Keratinocyte (primary cell): ENCODE measurements around the gene AFF4.

Experiments
- EZH2 ChIP-seq: IDR thresholded peaks from one replicate; pipeline ENCODE4 v1.6.1; 2012; ENCODE audit warnings: inconsistent platforms, mild to moderate bottlenecking, low read length, moderate library complexity
- TF ChIP-seq, protein P1 (sequence below), 3 experiments: IDR thresholded peaks in 1 of 3; conservative IDR thresholded peaks in 1 of 3; optimal IDR thresholded peaks in 1 of 3; 2 replicates in 2 of 3; 3 replicates in 1 of 3; pipeline versions ENCODE3 to v1.5.1; 2011; ENCODE audit warnings: low read length in 3 of 3, mild to moderate bottlenecking in 3 of 3, moderate library complexity in 2 of 3, control low read depth in 1 of 3, inconsistent platforms in 1 of 3; ENCODE audit not compliant: insufficient read depth in 2 of 3; ENCODE audit errors: extremely low read depth in 1 of 3

DNA sequence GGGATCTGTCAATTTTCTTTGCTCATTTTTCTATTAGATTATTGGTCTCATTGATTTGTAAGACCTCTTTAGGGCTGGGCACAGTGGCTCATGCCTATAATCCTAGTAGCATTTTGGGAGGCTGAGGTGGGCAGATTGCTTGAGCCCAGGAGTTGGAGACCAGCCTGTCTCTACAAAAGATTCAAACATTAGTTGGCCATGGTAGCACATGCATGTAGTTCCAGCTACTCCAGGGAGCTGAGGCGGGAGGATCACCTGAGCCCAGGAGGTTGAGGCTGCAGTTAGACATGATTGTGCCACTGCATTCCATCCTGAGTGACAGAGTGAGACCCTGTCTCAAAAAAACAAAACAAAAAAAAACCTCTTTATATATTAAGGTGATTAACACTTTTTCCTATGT lies 126.6 kb downstream of the AFF4 start:
- TF ChIP-seq, protein P1, sequence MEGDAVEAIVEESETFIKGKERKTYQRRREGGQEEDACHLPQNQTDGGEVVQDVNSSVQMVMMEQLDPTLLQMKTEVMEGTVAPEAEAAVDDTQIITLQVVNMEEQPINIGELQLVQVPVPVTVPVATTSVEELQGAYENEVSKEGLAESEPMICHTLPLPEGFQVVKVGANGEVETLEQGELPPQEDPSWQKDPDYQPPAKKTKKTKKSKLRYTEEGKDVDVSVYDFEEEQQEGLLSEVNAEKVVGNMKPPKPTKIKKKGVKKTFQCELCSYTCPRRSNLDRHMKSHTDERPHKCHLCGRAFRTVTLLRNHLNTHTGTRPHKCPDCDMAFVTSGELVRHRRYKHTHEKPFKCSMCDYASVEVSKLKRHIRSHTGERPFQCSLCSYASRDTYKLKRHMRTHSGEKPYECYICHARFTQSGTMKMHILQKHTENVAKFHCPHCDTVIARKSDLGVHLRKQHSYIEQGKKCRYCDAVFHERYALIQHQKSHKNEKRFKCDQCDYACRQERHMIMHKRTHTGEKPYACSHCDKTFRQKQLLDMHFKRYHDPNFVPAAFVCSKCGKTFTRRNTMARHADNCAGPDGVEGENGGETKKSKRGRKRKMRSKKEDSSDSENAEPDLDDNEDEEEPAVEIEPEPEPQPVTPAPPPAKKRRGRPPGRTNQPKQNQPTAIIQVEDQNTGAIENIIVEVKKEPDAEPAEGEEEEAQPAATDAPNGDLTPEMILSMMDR (optimal IDR thresholded peaks at IDR 0.05 in 1 of 3, IDR thresholded peaks at IDR 0.05 in 1 of 3, conservative IDR thresholded peaks at IDR 0.05 in 1 of 3; ENCODE audit: extremely low read depth in 1 of 3, insufficient read depth in 2 of 3, low read length in 3 of 3): no peak
- no peak for TF ChIP-seq EZH2
